IMR-90 (cell line): ENCODE data around the gene RFX3. TPM values are rescaled to one million over a fixed set of nuclear protein-coding genes. Genes with fewer than 3 reads are reported as not detected.
A peak's percentile ranks its signal among the peaks of the same experiment; 100 is the strongest.

Source experiments
- ATAC-seq: fragments of 200-7000 bp; cut with Tn5 transposase; 2 replicates; pipeline ENCODE4 v1.9.1; 2020; ENCODE audit warnings: low read depth, mild to moderate bottlenecking, moderate library complexity
- BruUV-seq: library from RNA; stranded (reverse); fragments of 400-500 nt; replicated peaks from 2 replicates; lab custom pipeline; 2021; lab: Mats Ljungman, UMichigan
- CTCF ChIA-PET: fragments of 300-600 bp; formaldehyde crosslinking; extraction: SDS; loops from one replicate; lab custom pipeline; 2021; ENCODE audit warnings: antibody characterized with exemption; lab: Yijun Ruan, JAX
- POLR2A ChIA-PET: fragments of 300-600 bp; sonication (Branson Sonifier 250); formaldehyde crosslinking; loops from one replicate; lab custom pipeline; 2022; ENCODE audit warnings: antibody characterized with exemption; ENCODE audit not compliant: unreplicated experiment; lab: Charles Lee
- DNase-seq: peaks from one replicate; pipeline ENCODE4 v3.0.0; 2013
- H2AFZ ChIP-seq: replicated peaks from 2 replicates; pipeline ENCODE3; 2013; ENCODE audit warnings: low read length, mild to moderate bottlenecking; ENCODE audit not compliant: poor library complexity
- H2AK5ac ChIP-seq: 2 replicates; pipeline ENCODE4 v1.6.1; 2013; ENCODE audit warnings: low read depth, low read length, inconsistent platforms
- H2AK9ac ChIP-seq: replicated peaks from 2 replicates; pipeline ENCODE3; 2013; ENCODE audit warnings: mild to moderate bottlenecking, low read depth, low read length, moderate library complexity; ENCODE audit not compliant: poor library complexity
- H2BK120ac ChIP-seq: 2 replicates; pipeline ENCODE4 v1.6.1; 2013; ENCODE audit warnings: low read depth, low read length, inconsistent platforms
- H2BK15ac ChIP-seq: 3 replicates; pipeline ENCODE4 v1.6.1; 2013; ENCODE audit warnings: low read depth, low read length, inconsistent platforms
- H2BK20ac ChIP-seq: 2 replicates; pipeline ENCODE4 v1.6.1; 2013; ENCODE audit warnings: low read depth, mild to moderate bottlenecking, inconsistent platforms, low read length, moderate library complexity
- H2BK5ac ChIP-seq: 2 replicates; pipeline ENCODE4 v1.6.1; 2013; ENCODE audit warnings: mild to moderate bottlenecking, low read depth, low read length, inconsistent platforms; ENCODE audit not compliant: poor library complexity, severe bottlenecking
- H3K14ac ChIP-seq: replicated peaks from 2 replicates; pipeline ENCODE4 v1.6.1; 2013; ENCODE audit warnings: low read depth, low read length, inconsistent platforms
- H3K18ac ChIP-seq: 2 replicates; pipeline ENCODE4 v1.6.1; 2013; ENCODE audit warnings: low read depth, low read length, control low read depth
- H3K23ac ChIP-seq: 2 replicates; pipeline ENCODE4 v1.6.1; 2013; ENCODE audit warnings: low read depth, low read length, inconsistent platforms
- H3K27ac ChIP-seq: 2 replicates; pipeline ENCODE4 v1.5.1; 2013; ENCODE audit warnings: mild to moderate bottlenecking, control low read depth, low read length; ENCODE audit not compliant: insufficient read depth
- H3K27me3 ChIP-seq: 2 replicates; pipeline ENCODE4 v1.6.1; 2013; ENCODE audit warnings: low read length; ENCODE audit not compliant: control insufficient read depth, insufficient read depth
- H3K36me3 ChIP-seq: 2 replicates; pipeline ENCODE4 v1.6.1; 2013; ENCODE audit warnings: low read length, mixed read lengths; ENCODE audit not compliant: control insufficient read depth, insufficient read depth
- H3K4ac ChIP-seq: 2 replicates; pipeline ENCODE4 v1.6.1; 2013; ENCODE audit warnings: low read depth, low read length, inconsistent platforms
- H3K4me1 ChIP-seq: 2 replicates; pipeline ENCODE4 v1.6.1; 2013; ENCODE audit warnings: low read length, mixed read lengths; ENCODE audit not compliant: control insufficient read depth, insufficient read depth
- H3K4me2 ChIP-seq: 2 replicates; pipeline ENCODE4 v1.6.1; 2013; ENCODE audit warnings: low read depth, mild to moderate bottlenecking, control low read depth, low read length, moderate library complexity
- H3K4me3 ChIP-seq: 2 replicates; pipeline ENCODE4 v1.5.1; 2013; ENCODE audit warnings: low read depth, mild to moderate bottlenecking, control low read depth, low read length, moderate library complexity; ENCODE audit not compliant: insufficient read depth
- H3K56ac ChIP-seq: 2 replicates; pipeline ENCODE4 v1.6.1; 2013; ENCODE audit warnings: low read length, inconsistent platforms; ENCODE audit not compliant: insufficient read depth; ENCODE audit errors: extremely low read depth
- H3K79me1 ChIP-seq, 2 experiments: 2 replicates each; pipeline ENCODE4 v1.6.1; 2013; ENCODE audit warnings: low read length in 2 of 2, inconsistent platforms in 1 of 2, low read depth in 1 of 2
- H3K9ac ChIP-seq: 2 replicates; pipeline ENCODE4 v1.6.1; 2013; ENCODE audit warnings: low read depth, low read length, control low read depth
- H3K9me1 ChIP-seq: 2 replicates; pipeline ENCODE4 v1.6.1; 2013; ENCODE audit warnings: low read length, inconsistent platforms; ENCODE audit not compliant: insufficient read depth
- H3K9me3 ChIP-seq: 2 replicates; pipeline ENCODE4 v1.6.1; 2013; ENCODE audit warnings: low read length; ENCODE audit not compliant: control insufficient read depth, insufficient read depth
- H4K20me1 ChIP-seq: 2 replicates; pipeline ENCODE4 v1.6.1; 2013; ENCODE audit warnings: low read length, inconsistent platforms; ENCODE audit not compliant: insufficient read depth
- H4K5ac ChIP-seq: 2 replicates; pipeline ENCODE4 v1.6.1; 2013; ENCODE audit warnings: mild to moderate bottlenecking, low read depth, low read length, control low read depth
- H4K8ac ChIP-seq, 2 experiments: 2 replicates each; pipeline ENCODE4 v1.6.1; 2013; ENCODE audit warnings: low read depth in 2 of 2, low read length in 2 of 2, control low read depth in 1 of 2, inconsistent platforms in 1 of 2
- H4K91ac ChIP-seq: 2 replicates; pipeline ENCODE4 v1.6.1; 2013; ENCODE audit warnings: low read depth, low read length, inconsistent platforms; ENCODE audit not compliant: insufficient read depth
- BHLHE40 ChIP-seq: fragments of 150-350 bp; IDR thresholded peaks from 2 replicates; pipeline ENCODE4 v1.6.1; 2016; ENCODE audit warnings: mild to moderate bottlenecking, low read depth, low read length
- CHD1 ChIP-seq: IDR thresholded peaks from 2 replicates; pipeline ENCODE4 v1.6.1; 2012; ENCODE audit warnings: low read depth, low read length, improper control_type of control experiment
- MAFK ChIP-seq: IDR thresholded peaks from 2 replicates; pipeline ENCODE4 v1.6.1; 2012; ENCODE audit warnings: low read depth, low read length, improper control_type of control experiment
- SMC3 ChIP-seq: fragments of 150-350 bp; IDR thresholded peaks from 2 replicates; pipeline ENCODE4 v1.6.1; 2016; ENCODE audit warnings: low read depth, mild to moderate bottlenecking, antibody characterized with exemption, low read length, moderate library complexity
- USF2 ChIP-seq: fragments of 150-350 bp; IDR thresholded peaks from 2 replicates; pipeline ENCODE4 v1.6.1; 2017; ENCODE audit warnings: mild to moderate bottlenecking, antibody characterized with exemption, low read length, low read depth
- WGBS, 2 experiments: methylation state at CpG; one replicate each; pipeline versions ENCODE4 v1.1.5 to v1.1.7; 2013; ENCODE audit warnings: missing lambda C conversion rate in 2 of 2; ENCODE audit not compliant: insufficient read length in 1 of 2; ENCODE audit errors: extremely low coverage in 2 of 2; 5-methylcytosine and 5-hydroxymethylcytosine counted together
- dilution Hi-C: fragments of 300-500 bp; cut with HindIII; formaldehyde crosslinking; loops from one replicate; pipeline ENCODE4 v1.14.3; 2018; ENCODE audit warnings: low sequenced_read_pairs; ENCODE audit not compliant: unreplicated experiment
- in situ Hi-C: fragments of 300-500 bp; cut with MboI; formaldehyde crosslinking; loops from 3 replicates; pipeline ENCODE4 v1.14.3; 2019; ENCODE audit warnings: low sequenced_read_pairs, inconsistent platforms, mixed read lengths
- intact Hi-C: fragments of 100-400 bp; cut with micrococcal nuclease; formaldehyde crosslinking; loops from 2 replicates; pipeline ENCODE4 v1.10.0; 2022
- polyA plus RNA-seq, 3 experiments: library from polyadenylated mRNA; depleted of rRNA; stranded (reverse); fragments of >200 nt; gene quantifications; 2 replicates each; pipeline ENCODE4 v1.2.3, GENCODE V29; 2012; ENCODE audit warnings: low replicate concordance in 1 of 3
- total RNA-seq: library from RNA; depleted of rRNA; stranded (reverse); fragments of >200 nt; gene quantifications from 2 replicates; pipeline ENCODE4 v1.2.3, GENCODE V29; 2012

RFX3 gene
- total and polyA plus RNA-seq, 2 of the 4 experiments (the other 2 are of a cell fraction), result 1.7 to 2.7 TPM

- Histone ChIP-seq H3K9me3 (no peaks in the 10 kb centered on the region), H3K4me2 (no peak overlapping the region), H3K4me1 (no peaks in the 10 kb centered on the region), H3K27me3 (no peaks in the 10 kb centered on the region), H3K36me3 (no peaks in the 10 kb centered on the region), H3K79me1 (no peaks in the 10 kb centered on the region), H3K56ac (no peak overlapping the region), H4K8ac (no peak overlapping the region), H3K9ac (no peak overlapping the region), H3K27ac (no peak overlapping the region), H4K5ac (no peak overlapping the region), H3K4me3 (no peak overlapping the region), H2BK15ac (no peak overlapping the region), H2AK9ac (no peak overlapping the region), H3K4ac (no peak overlapping the region), H3K23ac (no peak overlapping the region), H4K91ac (no peak overlapping the region), H2BK20ac (no peak overlapping the region), H2AK5ac (no peak overlapping the region), H4K20me1 (no peaks in the 10 kb centered on the region), H3K9me1 (no peaks in the 10 kb centered on the region), H2AFZ (no peak overlapping the region), H2BK120ac (no peak overlapping the region), H2BK5ac (no peak overlapping the region), H3K14ac (no peak overlapping the region), H3K18ac (no peak overlapping the region)
- DNase-seq, result peak; percentile 29
- peak; percentile 40; the same call in 1 of the 2 replicates for ATAC-seq
- dilution Hi-C loops, result no loop called here
- no TSS peak for BruUV-seq
- ChIA-PET CTCF (interaction anchor here (0.6 kb wide), 1 partner anchor 123 kb away, joined by 6 read pairs; no protein-coding TSS in a partner anchor), POLR2A (no interaction called here)
- in situ Hi-C loops, result no loop called here
- WGBS, 2 experiments, result no CpG with 5 or more reads among the region's 3 CpGs
- intact Hi-C loops, result no loop called here
- TF ChIP-seq USF2, result no peak
- no peak for TF ChIP-seq MAFK
- TF ChIP-seq SMC3, result no peak
- no peak for TF ChIP-seq BHLHE40
- no peak for TF ChIP-seq CHD1
Measured at GRCh38 chr9:3256571-3257330, 269.1 kb downstream of the RFX3 start.
